Stimulated activated naive B cell treated with anti-CD40 and anti-IgM and Interleukin-4, amounts not matched to agents 10 μg/mL and 1 μg/mL and 100 μg/mL, for 72 hours (primary cell): ENCODE results near the gene CCN6.
"Not testable (repeated sequence)": the region's sequence is repeated elsewhere in the genome, so short reads cannot be mapped to it uniquely, and the experiment has no call there.

Source experiments
- ATAC-seq, 2 donors: fragments of 150-1000 bp; cut with Tn5 transposase; replicated peaks; 2 replicates each; pipeline ENCODE4 v1.10.0; 2021; ENCODE audit warnings: moderate library complexity in 1 of 2
- DNase-seq: peaks from one replicate; pipeline ENCODE4 v3.0.0; 2021
- H3K27ac Mint-ChIP-seq: one replicate; pipeline ENCODE4 v1.8.0; 2022; ENCODE audit warnings: mild to moderate bottlenecking, mixed read lengths
- H3K27me3 Mint-ChIP-seq, 2 donors: one replicate each; pipeline ENCODE4 v1.8.0; 2022; ENCODE audit warnings: mixed read lengths in 2 of 2
- H3K36me3 Mint-ChIP-seq, 2 donors: one replicate each; pipeline ENCODE4 v1.8.0; 2022; ENCODE audit warnings: mixed read lengths in 2 of 2, mild to moderate bottlenecking in 1 of 2
- H3K4me1 Mint-ChIP-seq, 2 donors: one replicate each; pipeline ENCODE4 v1.8.0; 2022; ENCODE audit warnings: mixed read lengths in 2 of 2, mild to moderate bottlenecking in 1 of 2
- H3K4me3 Mint-ChIP-seq, 2 donors: one replicate each; pipeline ENCODE4 v1.8.0; 2022; ENCODE audit warnings: mild to moderate bottlenecking in 2 of 2, mixed read lengths in 2 of 2, moderate library complexity in 1 of 2
- H3K9me3 Mint-ChIP-seq, 2 donors: one replicate each; pipeline ENCODE4 v1.8.0; 2022; ENCODE audit warnings: mixed read lengths in 2 of 2, mild to moderate bottlenecking in 1 of 2

The CCN6 gene

GRCh38 chr6:112100561-112100960 is 46.7 kb downstream of the CCN6 start:
- peaks cover 3 to 5% of the 10 kb centered on the region in 2 donors for H3K9me3 Mint-ChIP-seq
- DNase-seq (no peak), ATAC-seq (no peak)
- H3K27me3 Mint-ChIP-seq = no peaks in the 10 kb centered on the region
- H3K36me3 Mint-ChIP-seq = peaks cover 0 to 3% of the 10 kb centered on the region in 2 donors
- H3K27ac Mint-ChIP-seq = no peak overlapping the region
- no peaks in the 10 kb centered on the region for H3K4me1 Mint-ChIP-seq
- no peak overlapping the region for H3K4me3 Mint-ChIP-seq

DNA sequence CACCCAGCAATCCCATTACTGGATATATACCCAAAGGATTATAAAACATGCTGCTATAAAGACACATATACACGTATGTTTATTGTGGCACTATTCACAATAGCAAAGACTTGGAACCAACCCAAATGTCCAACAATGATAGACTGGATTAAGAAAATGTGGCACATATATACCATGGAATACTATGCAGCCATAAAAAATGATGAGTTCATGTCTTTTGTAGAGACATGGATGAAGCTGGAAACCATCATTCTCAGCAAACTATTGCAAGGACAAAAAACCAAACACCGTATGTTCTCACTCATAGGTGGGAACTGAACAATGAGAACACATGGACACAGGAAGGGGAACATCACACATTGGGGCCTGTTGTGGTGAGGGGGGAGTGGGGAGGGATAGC is 52.1 kb downstream of the CCN6 start:
- H3K27me3 Mint-ChIP-seq, H3K36me3 Mint-ChIP-seq, H3K4me1 Mint-ChIP-seq, H3K27ac Mint-ChIP-seq, DNase-seq, H3K9me3 Mint-ChIP-seq, H3K4me3 Mint-ChIP-seq, ATAC-seq: not testable (repeated sequence)

DNA sequence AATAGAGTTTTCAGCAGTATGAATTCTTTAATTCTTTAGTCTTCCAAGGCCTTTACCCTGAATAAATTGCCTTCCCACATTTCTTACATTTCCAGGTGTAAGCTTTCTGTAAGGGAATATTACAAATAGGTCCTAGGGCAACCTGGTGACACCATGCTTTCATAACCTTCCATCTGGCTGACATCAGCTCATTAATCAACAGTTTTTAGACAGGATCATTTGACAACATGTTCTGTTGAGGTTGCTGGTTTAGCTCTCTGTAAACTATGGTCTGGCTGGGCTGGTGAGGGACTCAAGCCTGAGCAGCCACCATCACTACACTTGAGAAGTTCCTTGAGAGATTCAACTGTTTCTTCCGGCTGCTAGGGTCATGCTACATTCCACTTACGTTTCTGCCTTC is 52.7 kb downstream of the CCN6 start:
- peaks cover 5% of the 10 kb centered on the region in 2 donors for H3K9me3 Mint-ChIP-seq
- peaks cover 0 to 7% of the 10 kb centered on the region in 2 donors for H3K27me3 Mint-ChIP-seq
- peaks cover 0 to 3% of the 10 kb centered on the region in 2 donors for H3K36me3 Mint-ChIP-seq

GRCh38 chr6:112109262-112109661 is 55.4 kb downstream of the CCN6 start:
- Mint-ChIP-seq H3K36me3 (no peaks in the 10 kb centered on the region), H3K4me1 (no peaks in the 10 kb centered on the region), H3K27me3 (peaks cover 0 to 7% of the 10 kb centered on the region in 2 donors), H3K27ac (no peak overlapping the region), H3K4me3 (no peak overlapping the region), H3K9me3 (peaks cover 5% of the 10 kb centered on the region in 2 donors)
- ATAC-seq (no peak), DNase-seq (no peak)

More for the DNA sequence above, 52.7 kb downstream of the CCN6 start:
- DNase-seq (no peak), ATAC-seq (no peak)
- no peak overlapping the region for H3K4me3 Mint-ChIP-seq
- no peaks in the 10 kb centered on the region for H3K4me1 Mint-ChIP-seq
- H3K27ac Mint-ChIP-seq = no peak overlapping the region

- no peaks in the 10 kb centered on the region for H3K36me3 Mint-ChIP-seq
These were observed 59.5 kb downstream of the CCN6 start for GRCh38 chr6:112113431-112113830.

GRCh38 chr6:112113918-112114317 is 60.0 kb downstream of the CCN6 start:
- Mint-ChIP-seq H3K9me3 (no peaks in the 10 kb centered on the region), H3K4me1 (peaks cover 6 to 16% of the 10 kb centered on the region in 2 donors), H3K36me3 (no peaks in the 10 kb centered on the region), H3K27ac (no peak overlapping the region), H3K4me3 (no peak overlapping the region), H3K27me3 (peaks cover 0 to 4% of the 10 kb centered on the region in 2 donors)
- DNase-seq (no peak), ATAC-seq (no peak)

More at GRCh38 chr6:112113431-112113830, 59.5 kb downstream of the CCN6 start:
- no peak overlapping the region for H3K27ac Mint-ChIP-seq
- H3K27me3 Mint-ChIP-seq = peaks cover 0 to 4% of the 10 kb centered on the region in 2 donors
- no peaks in the 10 kb centered on the region for H3K9me3 Mint-ChIP-seq
- DNase-seq = no peak
- ATAC-seq = no peak
- peaks cover 6 to 14% of the 10 kb centered on the region in 2 donors for H3K4me1 Mint-ChIP-seq
- no peak overlapping the region for H3K4me3 Mint-ChIP-seq

DNA sequence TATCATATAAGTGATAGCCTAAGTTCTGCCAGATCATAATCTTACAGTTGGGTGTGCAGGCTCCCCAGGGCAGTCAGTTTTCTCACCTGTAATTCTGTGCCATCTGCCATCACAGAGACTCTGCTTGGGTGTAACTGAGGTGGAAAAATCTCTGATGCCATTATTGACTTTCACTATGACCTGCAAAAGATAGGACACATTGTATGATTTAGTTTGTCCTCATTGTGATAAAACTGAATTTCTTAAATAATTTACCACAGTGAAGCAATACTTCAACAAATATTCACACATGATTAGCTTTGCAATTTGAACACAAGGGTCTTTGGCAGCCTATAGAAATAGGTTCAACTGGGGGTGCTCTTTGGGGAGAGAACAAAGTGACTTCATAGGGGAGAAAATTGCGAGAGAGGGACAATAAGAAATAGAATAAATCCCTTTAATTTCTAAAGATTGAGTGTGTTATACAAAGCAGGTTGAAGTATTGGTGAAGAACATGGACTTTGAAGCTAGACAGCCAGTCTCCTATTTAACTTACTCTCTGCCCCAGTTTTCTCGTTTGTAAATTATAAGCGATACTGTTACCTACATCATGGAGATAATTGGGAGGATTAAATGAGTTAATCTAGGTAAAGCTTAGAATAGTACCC is 60.8 kb downstream of the CCN6 start:
- Mint-ChIP-seq H3K9me3 (no peaks in the 10 kb centered on the region), H3K27ac (no peak overlapping the region), H3K27me3 (peaks cover 0 to 4% of the 10 kb centered on the region in 2 donors), H3K36me3 (no peaks in the 10 kb centered on the region), H3K4me1 (peaks cover 6 to 19% of the 10 kb centered on the region in 2 donors), H3K4me3 (no peak overlapping the region)
- DNase-seq = no peak
- no peak for ATAC-seq

DNA sequence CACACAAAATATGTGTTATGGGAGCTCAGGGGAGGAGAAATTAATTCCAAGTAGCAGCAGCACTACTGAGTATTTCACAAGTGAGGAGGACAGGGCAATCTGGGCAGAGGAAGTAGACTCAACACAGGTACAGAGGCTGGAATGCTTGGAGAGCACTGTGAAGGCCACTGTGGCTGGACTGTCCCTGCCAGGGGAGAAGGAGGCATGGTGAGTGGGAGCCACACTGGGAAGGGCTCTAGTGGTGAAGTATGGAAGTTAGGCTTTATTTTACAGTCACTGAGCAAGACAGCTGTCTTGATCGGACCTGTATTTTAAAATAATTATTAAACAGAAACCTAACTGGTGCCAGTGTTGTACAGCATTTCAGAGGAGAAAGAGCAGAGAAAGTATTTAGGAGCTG is 62.3 kb downstream of the CCN6 start:
- no peak for DNase-seq
- Mint-ChIP-seq H3K9me3 (no peaks in the 10 kb centered on the region), H3K27me3 (peaks cover 0 to 4% of the 10 kb centered on the region in 2 donors), H3K36me3 (no peaks in the 10 kb centered on the region), H3K27ac (no peak overlapping the region), H3K4me1 (peaks cover 6 to 19% of the 10 kb centered on the region in 2 donors), H3K4me3 (no peak overlapping the region)
- ATAC-seq = no peak

- no peak for DNase-seq
These were observed 63.6 kb downstream of the CCN6 start for GRCh38 chr6:112117554-112117953.

DNA sequence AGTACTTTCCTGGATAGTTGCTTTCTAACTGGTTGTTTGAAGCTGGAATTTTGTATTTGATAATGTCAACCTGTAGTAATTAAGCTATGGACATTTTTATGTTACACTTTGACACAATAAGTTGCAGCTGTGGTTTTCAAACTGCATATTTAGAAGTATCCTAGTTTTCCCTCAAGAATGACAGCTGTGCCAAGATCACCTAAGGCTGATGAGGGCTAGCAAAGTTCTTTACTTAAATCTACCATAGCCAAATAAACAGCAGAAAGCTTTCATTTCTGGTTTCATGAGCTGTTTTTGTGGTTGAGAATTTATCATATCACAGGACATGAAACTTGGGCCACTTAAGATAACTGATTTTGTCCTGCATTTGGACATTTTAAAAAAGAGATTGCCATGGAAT is 64.1 kb downstream of the CCN6 start:
- H3K36me3 Mint-ChIP-seq = no peaks in the 10 kb centered on the region
- no peak overlapping the region for H3K4me3 Mint-ChIP-seq
- H3K9me3 Mint-ChIP-seq = no peaks in the 10 kb centered on the region
- H3K4me1 Mint-ChIP-seq = peaks cover 7 to 22% of the 10 kb centered on the region in 2 donors
- H3K27me3 Mint-ChIP-seq = peaks cover 0 to 4% of the 10 kb centered on the region in 2 donors
- H3K27ac Mint-ChIP-seq = no peak overlapping the region
- DNase-seq (no peak), ATAC-seq (peak in 1 of 2 donors; percentile 31)

More at GRCh38 chr6:112117554-112117953, 63.6 kb downstream of the CCN6 start:
- no peaks in the 10 kb centered on the region for H3K36me3 Mint-ChIP-seq
- ATAC-seq = peak; percentile 86 to 96
- H3K27me3 Mint-ChIP-seq = peaks cover 0 to 4% of the 10 kb centered on the region in 2 donors
- no peaks in the 10 kb centered on the region for H3K9me3 Mint-ChIP-seq
- peak overlapping the region; percentile 32 for H3K27ac Mint-ChIP-seq
- peak overlapping the region in 1 of 2 donors; percentile 50 for H3K4me3 Mint-ChIP-seq
- H3K4me1 Mint-ChIP-seq = peaks cover 6 to 19% of the 10 kb centered on the region in 2 donors
